Activated naive CD8-positive, alpha-beta T cell treated with anti-CD3 and anti-CD28 coated beads, Interleukin-2, amount 50 U/mL, for 16 hours (primary cell): ENCODE results near the gene L3MBTL2.
"Not testable (repeated sequence)": the region's sequence is repeated elsewhere in the genome, so short reads cannot be mapped to it uniquely, and the experiment has no call there.

Source experiments
- DNase-seq: peaks from one replicate; pipeline ENCODE4 v3.0.0-alpha.2; 2020; ENCODE audit warnings: low read depth, low spot score

The L3MBTL2 gene

GRCh38 chr22:41240377-41241132, 35.4 kb downstream of the L3MBTL2 start, which contains the start of gene CHADL:
CHADL (minus strand) TSS chr22:41240931; CDS start chr22:41240881, 50 bp downstream.
- no peak for DNase-seq

- no peak for DNase-seq
These were observed 36.1 kb downstream of the L3MBTL2 start for GRCh38 chr22:41241133-41241676.

- DNase-seq = no peak
These were observed 37.4 kb downstream of the L3MBTL2 start for GRCh38 chr22:41242396-41243117.

- DNase-seq = no peak
These were observed 38.2 kb downstream of the L3MBTL2 start for GRCh38 chr22:41243361-41243760.

GRCh38 chr22:41245917-41246499, 40.9 kb downstream of the L3MBTL2 start:
- DNase-seq = no peak

- no peak for DNase-seq
These were observed 42.6 kb downstream of the L3MBTL2 start for GRCh38 chr22:41247703-41248102.

- no peak for DNase-seq
These were observed 43.2 kb downstream of the L3MBTL2 start for GRCh38 chr22:41248314-41248713.

GRCh38 chr22:41248758-41249157, 43.6 kb downstream of the L3MBTL2 start:
- no peak for DNase-seq

- DNase-seq = no peak
These were observed 44.3 kb downstream of the L3MBTL2 start for GRCh38 chr22:41249442-41249841.

- DNase-seq = no peak
These were observed 45.0 kb downstream of the L3MBTL2 start for GRCh38 chr22:41250127-41250526.

GRCh38 chr22:41252365-41252764, 47.3 kb downstream of the L3MBTL2 start:
- DNase-seq = no peak

GRCh38 chr22:41254230-41254629, 49.1 kb downstream of the L3MBTL2 start:
- DNase-seq = no peak

- no peak for DNase-seq
These were observed 51.4 kb downstream of the L3MBTL2 start for GRCh38 chr22:41256254-41257253.

- DNase-seq = no peak
These were observed 52.6 kb downstream of the L3MBTL2 start for GRCh38 chr22:41257696-41258095.

GRCh38 chr22:41259756-41260155, 54.6 kb downstream of the L3MBTL2 start:
- DNase-seq = not testable (repeated sequence)

- no peak for DNase-seq
These were observed 55.8 kb downstream of the L3MBTL2 start for GRCh38 chr22:41260871-41261270.

GRCh38 chr22:41261541-41262249, 56.6 kb downstream of the L3MBTL2 start:
- DNase-seq = no peak

- no peak for DNase-seq
These were observed 57.2 kb downstream of the L3MBTL2 start for GRCh38 chr22:41262250-41262765.

- DNase-seq = no peak
These were observed 58.6 kb downstream of the L3MBTL2 start for GRCh38 chr22:41263704-41264103.

- no peak for DNase-seq
These were observed 59.4 kb downstream of the L3MBTL2 start for GRCh38 chr22:41264408-41264941.
